ENCODE measurements around the gene TRPM7. TPM values are rescaled to one million over a fixed set of nuclear protein-coding genes. Genes with fewer than 3 reads are reported as not detected.
"Not testable (repeated sequence)": the region's sequence is repeated elsewhere in the genome, so short reads cannot be mapped to it uniquely, and the experiment has no call there.

Gene TRPM7
- polyA plus RNA-seq, 1 experiment: 31.2 TPM

DNA sequence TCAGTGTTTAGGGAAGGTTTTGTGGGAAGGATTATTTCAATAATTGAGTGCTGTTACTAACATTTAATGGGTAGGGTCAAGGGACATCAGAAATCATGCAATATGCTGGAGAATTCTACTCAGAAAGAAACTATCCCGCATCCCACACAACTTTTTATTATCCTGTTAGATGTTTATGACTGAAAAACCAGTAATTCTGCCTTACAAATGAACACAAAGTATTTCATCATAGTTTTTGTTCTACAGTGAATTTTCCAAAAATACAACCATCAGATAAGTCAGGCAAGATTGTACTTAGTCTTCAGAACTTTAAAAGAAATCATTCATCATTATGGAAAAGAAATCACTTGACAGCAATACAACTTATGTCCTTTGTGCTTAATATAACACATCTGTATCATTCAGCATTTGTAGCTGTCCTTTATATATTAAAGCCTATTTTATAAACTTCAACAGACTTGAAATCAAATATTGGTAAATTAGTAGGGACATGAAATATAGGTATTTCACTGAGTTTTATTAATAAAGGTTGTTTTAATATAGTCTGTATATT is 61.9 kb downstream of the TRPM7 start:
- ChIA-PET POLR2A (no interaction called here), CTCF (interaction anchor here (0.5 to 0.7 kb wide), 3 partner anchors 39 to 262 kb away, joined by 4 to 8 read pairs (median 4); no protein-coding TSS in a partner anchor)
- H3K27me3 ChIP-seq (ENCODE audit: control insufficient read depth, insufficient read depth, low read length): no peaks in the 10 kb centered on the region
- no peak for DNase-seq (ENCODE audit: low read depth, low spot score)
- H3K4me3 ChIP-seq (ENCODE audit: low read depth, low read length): no peak overlapping the region
- TF ChIP-seq, protein P1, sequence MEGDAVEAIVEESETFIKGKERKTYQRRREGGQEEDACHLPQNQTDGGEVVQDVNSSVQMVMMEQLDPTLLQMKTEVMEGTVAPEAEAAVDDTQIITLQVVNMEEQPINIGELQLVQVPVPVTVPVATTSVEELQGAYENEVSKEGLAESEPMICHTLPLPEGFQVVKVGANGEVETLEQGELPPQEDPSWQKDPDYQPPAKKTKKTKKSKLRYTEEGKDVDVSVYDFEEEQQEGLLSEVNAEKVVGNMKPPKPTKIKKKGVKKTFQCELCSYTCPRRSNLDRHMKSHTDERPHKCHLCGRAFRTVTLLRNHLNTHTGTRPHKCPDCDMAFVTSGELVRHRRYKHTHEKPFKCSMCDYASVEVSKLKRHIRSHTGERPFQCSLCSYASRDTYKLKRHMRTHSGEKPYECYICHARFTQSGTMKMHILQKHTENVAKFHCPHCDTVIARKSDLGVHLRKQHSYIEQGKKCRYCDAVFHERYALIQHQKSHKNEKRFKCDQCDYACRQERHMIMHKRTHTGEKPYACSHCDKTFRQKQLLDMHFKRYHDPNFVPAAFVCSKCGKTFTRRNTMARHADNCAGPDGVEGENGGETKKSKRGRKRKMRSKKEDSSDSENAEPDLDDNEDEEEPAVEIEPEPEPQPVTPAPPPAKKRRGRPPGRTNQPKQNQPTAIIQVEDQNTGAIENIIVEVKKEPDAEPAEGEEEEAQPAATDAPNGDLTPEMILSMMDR (IDR thresholded peaks at IDR 0.05; ENCODE audit: low read depth, low read length): no peak
- no peak overlapping the region for H3K27ac ChIP-seq (ENCODE audit: low read depth, low read length)
- no peaks in the 10 kb centered on the region for H3K9me3 ChIP-seq (ENCODE audit: control insufficient read depth, insufficient read depth, low read length)

DNA sequence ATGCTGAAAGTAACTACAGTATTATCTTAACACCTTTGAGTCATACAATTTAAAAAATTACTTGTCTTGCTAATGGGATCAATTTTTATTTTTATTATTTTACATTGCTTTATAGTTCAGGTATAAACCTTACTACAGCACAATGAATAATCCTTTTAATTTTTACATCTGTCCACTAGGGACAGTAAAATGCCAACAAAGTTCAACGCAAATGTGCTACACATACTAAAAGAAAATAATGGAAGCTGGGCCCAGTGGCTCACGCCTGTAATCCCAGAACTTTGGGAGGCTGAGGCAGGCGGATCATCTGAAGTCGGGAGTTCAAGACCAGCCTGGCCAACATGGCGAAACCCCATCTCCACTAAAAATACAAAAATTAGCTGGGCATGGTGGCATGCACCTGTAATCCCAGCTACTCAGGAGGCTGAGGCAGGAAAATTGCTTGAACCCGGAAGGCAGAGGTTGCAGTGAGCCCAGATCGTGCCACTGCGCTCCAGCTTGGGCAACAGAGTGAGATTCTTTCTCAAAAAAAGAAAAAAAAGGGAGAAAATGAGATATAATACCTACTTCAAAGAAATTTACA is 64.1 kb downstream of the TRPM7 start:
- POLR2A ChIA-PET; H3K27ac ChIP-seq (ENCODE audit: low read depth, low read length); H3K27me3 ChIP-seq (ENCODE audit: control insufficient read depth, insufficient read depth, low read length); H3K9me3 ChIP-seq (ENCODE audit: control insufficient read depth, insufficient read depth, low read length); DNase-seq (ENCODE audit: low read depth, low spot score); H3K4me3 ChIP-seq (ENCODE audit: low read depth, low read length): not testable (repeated sequence)
- CTCF ChIA-PET: interaction anchor here (0.5 to 1.8 kb wide), 10 partner anchors 10 to 529 kb away, joined by 3 to 8 read pairs (median 3); no protein-coding TSS in a partner anchor
- TF ChIP-seq, protein P1 (IDR thresholded peaks at IDR 0.05; ENCODE audit: low read depth, low read length): peak; percentile 48

DNA sequence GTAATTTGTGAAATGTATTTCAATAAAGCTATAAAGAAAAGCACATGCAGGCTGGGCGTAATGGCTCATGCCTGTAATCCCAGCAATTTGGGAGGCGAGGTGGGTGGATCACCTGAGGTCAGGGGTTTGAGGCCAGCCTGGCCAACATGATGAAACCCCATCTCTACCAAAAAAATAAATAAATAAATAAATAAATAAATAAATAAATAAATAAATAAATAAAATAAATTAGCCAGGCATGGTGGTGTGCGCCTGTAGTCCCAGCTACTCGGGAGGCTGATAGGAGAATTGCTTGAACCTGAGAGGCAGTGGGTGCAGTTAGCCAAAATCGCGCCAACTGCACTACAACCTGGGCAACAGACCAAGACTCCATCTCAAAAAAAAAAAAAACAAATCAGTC is 69.6 kb downstream of the TRPM7 start:
- POLR2A ChIA-PET; H3K27me3 ChIP-seq (ENCODE audit: control insufficient read depth, insufficient read depth, low read length); H3K4me3 ChIP-seq (ENCODE audit: low read depth, low read length); H3K27ac ChIP-seq (ENCODE audit: low read depth, low read length); H3K9me3 ChIP-seq (ENCODE audit: control insufficient read depth, insufficient read depth, low read length); CTCF ChIA-PET; DNase-seq (ENCODE audit: low read depth, low spot score): not testable (repeated sequence)

DNA sequence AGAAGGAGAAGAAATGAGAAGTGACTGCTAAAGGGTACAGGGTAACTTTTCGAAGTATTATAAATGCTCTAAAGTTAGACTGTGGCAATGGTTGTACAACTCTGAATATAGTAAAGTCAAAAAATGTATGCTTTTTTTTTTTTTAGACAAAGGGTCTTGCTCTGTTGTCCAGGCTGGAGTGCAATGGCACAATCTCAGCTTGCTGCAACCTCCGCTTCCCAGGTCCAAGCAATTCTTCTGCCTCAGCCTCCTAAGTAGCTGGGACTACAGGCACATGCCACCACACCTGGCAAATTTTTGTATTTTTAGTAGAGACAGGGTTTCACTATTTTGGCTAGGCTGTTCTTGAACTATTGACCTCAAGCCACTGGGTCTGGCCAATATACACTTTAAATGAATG is 70.0 kb downstream of the TRPM7 start:
- H3K27me3 ChIP-seq (ENCODE audit: control insufficient read depth, insufficient read depth, low read length); DNase-seq (ENCODE audit: low read depth, low spot score); POLR2A ChIA-PET; H3K27ac ChIP-seq (ENCODE audit: low read depth, low read length); H3K4me3 ChIP-seq (ENCODE audit: low read depth, low read length); CTCF ChIA-PET; H3K9me3 ChIP-seq (ENCODE audit: control insufficient read depth, insufficient read depth, low read length): not testable (repeated sequence)

DNA sequence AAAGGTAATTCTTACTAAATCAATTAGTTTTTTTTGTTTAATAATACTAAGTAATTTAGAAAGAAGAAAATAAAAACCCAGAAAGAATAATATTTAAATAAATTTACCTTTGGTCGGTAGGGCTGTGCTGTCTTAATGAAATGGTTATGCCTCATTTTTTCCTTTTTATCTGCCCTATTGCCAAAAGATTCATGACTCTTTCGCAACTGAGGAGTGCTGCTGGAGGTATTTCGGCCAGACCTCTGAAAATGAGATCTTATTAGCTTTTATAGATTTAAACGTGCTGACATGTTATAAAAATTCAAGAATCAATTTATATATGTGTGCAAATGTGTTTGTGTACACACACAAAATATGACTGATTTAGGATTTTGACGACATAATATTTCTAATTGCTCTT is 73.0 kb downstream of the TRPM7 start:
- Histone ChIP-seq H3K27ac (ENCODE audit: low read depth, low read length) (no peak overlapping the region), H3K9me3 (ENCODE audit: control insufficient read depth, insufficient read depth, low read length) (no peaks in the 10 kb centered on the region), H3K27me3 (ENCODE audit: control insufficient read depth, insufficient read depth, low read length) (no peaks in the 10 kb centered on the region), H3K4me3 (ENCODE audit: low read depth, low read length) (no peak overlapping the region)
- CTCF ChIA-PET: no interaction called here
- POLR2A ChIA-PET: no interaction called here
- TF ChIP-seq, protein P1 (IDR thresholded peaks at IDR 0.05; ENCODE audit: low read depth, low read length): no peak
- no peak for DNase-seq (ENCODE audit: low read depth, low spot score)

DNA sequence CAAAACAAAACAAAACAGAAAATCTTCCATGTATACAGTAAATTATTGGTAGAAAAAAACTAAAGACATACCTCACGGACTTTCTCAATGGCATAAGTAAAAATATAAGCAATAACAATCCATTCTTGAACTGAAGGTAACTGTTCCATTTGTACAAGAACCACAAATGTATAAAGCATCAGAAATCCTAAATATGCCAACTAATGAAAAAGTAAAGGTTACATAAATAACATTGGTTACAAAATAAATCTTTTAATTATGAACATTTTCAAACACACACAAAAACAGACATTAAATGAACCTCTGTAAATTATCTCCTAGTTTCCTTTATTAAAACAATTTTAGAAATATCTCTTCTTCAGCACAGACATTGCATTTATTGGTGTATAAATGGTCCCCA is 79.5 kb downstream of the TRPM7 start:
- Histone ChIP-seq H3K27me3 (ENCODE audit: control insufficient read depth, insufficient read depth, low read length) (no peaks in the 10 kb centered on the region), H3K4me3 (ENCODE audit: low read depth, low read length) (no peak overlapping the region), H3K9me3 (ENCODE audit: control insufficient read depth, insufficient read depth, low read length) (no peaks in the 10 kb centered on the region), H3K27ac (ENCODE audit: low read depth, low read length) (no peak overlapping the region)
- ChIA-PET CTCF (no interaction called here), POLR2A (no interaction called here)
- TF ChIP-seq, protein P1 (IDR thresholded peaks at IDR 0.05; ENCODE audit: low read depth, low read length): no peak
- no peak for DNase-seq (ENCODE audit: low read depth, low spot score)
